NCI-H2107 treated with DMSO at 0.1 percent for 48 hours (cell line): ENCODE results near the gene RPL39L.
"Not testable (repeated sequence)": the region's sequence is repeated elsewhere in the genome, so short reads cannot be mapped to it uniquely, and the experiment has no call there.

Experiments used
- DNase-seq: peaks from one replicate; lab custom pipeline; 2025; ENCODE audit not compliant: unreplicated experiment; lab: John Stamatoyannopoulos, UW

The RPL39L gene

GRCh38 chr3:187139126-187139894, at the start of gene RPL39L:
Gene RPL39L (minus strand): TSS chr3:187139496. CDS start chr3:187121300, 18,196 bp downstream.
- DNase-seq, result no peak

GRCh38 chr3:187188931-187189330, 49.6 kb upstream of the RPL39L start:
- peak; percentile 76 for DNase-seq

DNA sequence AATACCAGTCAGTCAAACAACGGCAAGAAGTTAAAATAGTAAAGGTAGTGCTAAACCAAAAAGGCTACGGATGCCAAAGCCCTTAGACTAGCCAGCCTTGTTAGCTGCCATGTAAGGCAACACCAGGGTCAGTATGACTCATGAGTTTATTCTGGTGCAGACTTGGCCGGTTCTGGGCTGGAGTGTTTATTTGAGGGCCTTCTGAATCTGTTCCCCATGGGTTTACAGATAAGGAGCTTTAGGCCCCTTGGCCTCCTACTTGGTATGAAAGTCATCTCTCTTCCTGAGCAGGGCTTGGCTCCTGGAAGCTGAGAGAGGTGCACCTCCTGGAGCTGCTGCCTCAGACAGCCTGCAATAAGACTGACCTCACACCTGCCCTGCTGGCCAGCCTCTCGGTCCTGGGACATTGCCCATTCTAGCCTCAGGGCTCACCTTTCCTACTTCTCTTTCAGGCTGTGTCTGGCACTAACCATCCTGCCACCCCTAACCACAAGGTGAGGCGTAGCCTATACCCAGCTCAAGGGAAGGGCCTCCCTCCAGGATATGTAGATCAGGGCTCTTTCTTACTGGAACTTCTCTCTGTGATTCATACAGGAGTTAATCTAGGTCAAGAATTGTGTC, 47.6 kb upstream of the RPL39L start:
- DNase-seq, result no peak

DNA sequence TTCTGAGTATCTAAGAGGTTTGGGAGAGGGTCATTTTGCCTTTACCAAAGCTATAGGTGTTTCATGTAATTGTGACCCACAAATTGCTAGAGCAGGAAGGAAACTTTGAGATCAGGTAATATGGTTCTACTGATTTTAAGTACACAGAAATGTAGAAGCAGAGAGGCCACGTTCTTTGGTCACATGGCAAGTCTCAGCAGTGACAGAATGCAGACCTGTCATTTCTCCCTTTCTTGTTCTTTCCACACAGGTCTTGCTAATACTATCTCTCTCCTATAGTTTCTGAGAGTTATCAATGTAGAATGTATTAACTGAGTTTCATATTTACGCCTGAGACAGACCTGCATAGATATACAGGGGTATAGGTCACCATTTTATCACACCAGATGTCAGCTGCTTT, 47.1 kb upstream of the RPL39L start:
- no peak for DNase-seq

DNA sequence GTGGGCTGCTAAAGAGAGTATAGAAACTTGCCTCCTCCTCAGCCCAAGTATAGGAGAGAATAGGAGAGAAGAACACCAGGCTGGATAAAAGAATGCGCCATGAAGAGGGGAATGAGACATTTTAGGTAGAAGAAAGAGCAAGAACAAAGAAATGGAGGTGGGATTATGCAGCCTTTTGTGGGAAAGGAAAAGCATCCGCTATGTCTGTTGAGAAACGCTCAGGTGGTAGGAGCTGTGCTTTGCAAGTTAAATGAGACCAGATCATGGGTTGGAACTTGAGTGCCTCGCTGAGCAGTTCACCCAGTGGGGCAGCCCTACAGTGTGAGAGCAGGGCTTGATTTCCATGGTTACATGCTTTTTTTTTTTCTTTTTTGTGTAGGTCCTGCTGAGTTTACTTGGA, 46.5 kb upstream of the RPL39L start:
- no peak for DNase-seq

DNA sequence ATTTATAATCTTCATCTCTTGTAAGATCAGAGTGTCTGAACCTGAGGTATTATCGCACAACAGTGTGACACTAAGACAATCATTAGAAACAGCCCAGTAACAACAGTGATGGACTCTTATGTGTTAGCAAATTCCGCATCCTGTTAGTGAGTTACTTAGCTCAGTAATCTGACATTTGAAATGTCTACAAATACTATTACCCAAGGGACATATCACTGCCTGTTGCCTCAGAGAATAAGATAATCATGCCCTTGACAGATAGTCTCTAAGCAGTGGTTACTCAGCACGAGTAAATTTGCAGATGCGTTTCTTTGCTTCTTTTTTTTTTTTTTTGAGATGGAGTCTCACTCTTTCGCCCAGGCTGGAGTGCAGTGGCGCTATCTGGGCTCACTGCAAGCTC, 44.6 kb upstream of the RPL39L start:
- no peak for DNase-seq

DNA sequence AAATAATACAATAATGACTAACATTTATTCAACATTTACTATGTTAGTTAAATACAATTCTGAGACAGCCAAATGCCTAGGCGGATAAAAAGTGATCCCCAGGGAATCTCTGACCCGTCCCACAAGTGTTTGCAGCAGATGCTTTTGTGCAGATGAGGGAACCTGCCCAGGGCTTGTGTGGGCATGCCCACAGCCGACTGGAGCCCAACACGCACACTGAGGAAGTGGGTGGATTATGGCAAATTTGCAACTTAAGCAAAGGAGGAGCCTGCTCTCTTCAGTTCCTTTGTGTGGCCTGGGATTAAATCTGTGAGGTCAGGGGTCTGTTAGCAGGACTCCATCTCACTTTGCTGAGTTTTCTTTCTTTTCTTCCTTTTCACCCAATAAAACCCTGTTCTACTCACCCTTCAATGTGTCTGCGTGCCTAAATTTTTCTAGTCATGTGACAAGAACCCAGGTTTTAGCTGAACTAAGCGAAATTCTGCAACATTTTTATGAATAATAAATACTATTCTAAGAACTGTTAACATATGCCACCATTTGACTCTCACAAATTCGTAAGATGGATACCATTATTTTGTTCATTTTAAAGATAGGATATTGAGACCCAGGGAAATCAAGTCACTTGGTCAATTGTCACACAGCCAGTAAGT, 44.0 kb upstream of the RPL39L start:
- DNase-seq, result peak; percentile 51

- no peak for DNase-seq
These were observed 42.3 kb upstream of the RPL39L start for GRCh38 chr3:187181454-187182170.

DNA sequence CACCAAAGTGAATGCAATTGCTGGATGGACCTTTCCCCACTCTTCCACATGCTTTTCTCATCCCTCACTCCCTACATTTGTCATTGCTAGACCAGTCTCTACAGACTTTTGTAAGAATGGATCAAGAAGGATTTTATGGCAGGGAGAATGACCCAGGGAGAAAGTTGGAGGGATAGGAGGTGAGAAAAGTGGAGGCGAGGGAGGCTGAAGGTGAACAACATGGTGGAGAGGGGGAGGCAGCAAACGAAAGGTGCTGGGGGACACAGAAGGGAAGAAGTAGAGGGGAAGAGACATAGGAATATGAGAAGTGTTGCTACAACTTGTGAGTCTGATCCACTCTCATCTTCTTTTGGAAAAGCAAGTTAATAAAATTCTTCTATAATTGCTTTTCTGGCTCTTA, 33.6 kb upstream of the RPL39L start:
- DNase-seq, result no peak

DNA sequence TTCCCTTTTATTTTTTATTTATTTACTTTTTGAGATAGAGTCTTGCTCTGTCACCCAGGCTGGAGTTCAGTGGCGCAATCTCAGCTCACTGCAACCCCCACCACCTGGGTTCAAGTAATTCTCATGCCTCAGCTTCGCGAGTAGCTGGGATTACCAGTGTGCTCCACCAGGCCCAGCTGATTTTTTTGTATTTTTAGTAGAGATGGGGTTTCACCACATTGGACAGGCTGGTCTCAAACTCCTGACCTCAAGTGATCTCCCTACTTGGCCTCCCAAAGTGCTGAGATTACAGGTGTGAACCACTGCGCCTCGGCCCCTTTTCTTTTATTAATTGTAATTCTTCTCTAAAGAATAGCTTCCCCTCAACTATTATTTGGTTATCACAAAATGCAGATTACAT, 31.6 kb upstream of the RPL39L start:
- not testable (repeated sequence) for DNase-seq

GRCh38 chr3:187169231-187169960, 30.1 kb upstream of the RPL39L start:
- no peak for DNase-seq

GRCh38 chr3:187167777-187168176, 28.5 kb upstream of the RPL39L start:
- no peak for DNase-seq

- no peak for DNase-seq
These were observed 27.5 kb upstream of the RPL39L start for GRCh38 chr3:187166750-187167149.

- DNase-seq, result peak; percentile 99
These were observed 25.8 kb upstream of the RPL39L start for GRCh38 chr3:187165144-187165543.

DNA sequence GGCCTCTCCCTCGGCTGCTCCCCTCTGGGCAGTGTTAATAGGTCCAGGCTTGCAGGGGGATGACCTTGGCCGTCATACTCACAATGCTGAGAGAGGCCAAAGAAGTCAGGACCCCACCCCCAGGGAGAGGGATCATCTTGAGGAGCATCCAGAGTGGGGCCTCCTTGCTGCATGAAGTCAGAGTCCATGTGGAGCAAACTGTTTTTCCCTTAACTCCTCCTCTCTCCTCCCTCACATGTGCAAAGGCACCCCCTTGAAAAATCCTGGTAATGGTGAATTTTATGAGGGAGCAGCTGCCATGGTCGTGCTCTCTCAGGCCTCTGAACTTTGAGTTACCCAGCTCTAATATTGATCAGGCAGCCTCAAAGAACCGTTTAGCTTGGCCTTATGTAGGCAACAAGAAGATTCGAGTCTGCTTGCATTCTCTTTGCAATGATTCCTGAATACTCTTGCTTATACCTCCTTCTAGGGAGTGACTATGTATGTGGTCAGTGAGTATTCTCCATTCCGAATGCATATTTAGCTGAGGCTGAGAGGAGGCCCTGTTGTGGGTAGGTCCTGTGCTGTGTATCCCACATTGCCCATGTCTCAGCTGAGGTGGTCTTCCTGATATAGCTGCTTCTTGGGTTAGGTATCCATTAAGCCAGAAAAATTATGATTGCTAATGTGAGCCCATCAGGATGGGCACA, 23.1 kb upstream of the RPL39L start:
- DNase-seq, result no peak

GRCh38 chr3:187161556-187161955, 22.3 kb upstream of the RPL39L start:
- no peak for DNase-seq

- DNase-seq, result no peak
These were observed 11.3 kb upstream of the RPL39L start for GRCh38 chr3:187150599-187150998.

- DNase-seq, result no peak
These were observed 10.9 kb upstream of the RPL39L start for GRCh38 chr3:187150186-187150585.

- no peak for DNase-seq
These were observed 7.1 kb upstream of the RPL39L start for GRCh38 chr3:187146389-187146788.

GRCh38 chr3:187145149-187145895, 6.0 kb upstream of the RPL39L start:
- no peak for DNase-seq
